ENCODE data around the gene SPDYE6. TPM values are rescaled to one million over a fixed set of nuclear protein-coding genes. Genes with fewer than 3 reads are reported as not detected.
A peak's percentile ranks its signal among the peaks of the same experiment; 100 is the strongest.

SPDYE6 gene
- total and polyA plus RNA-seq, 2 experiments from 2014 or later, result 2.2 TPM; not detected in 1

DNA sequence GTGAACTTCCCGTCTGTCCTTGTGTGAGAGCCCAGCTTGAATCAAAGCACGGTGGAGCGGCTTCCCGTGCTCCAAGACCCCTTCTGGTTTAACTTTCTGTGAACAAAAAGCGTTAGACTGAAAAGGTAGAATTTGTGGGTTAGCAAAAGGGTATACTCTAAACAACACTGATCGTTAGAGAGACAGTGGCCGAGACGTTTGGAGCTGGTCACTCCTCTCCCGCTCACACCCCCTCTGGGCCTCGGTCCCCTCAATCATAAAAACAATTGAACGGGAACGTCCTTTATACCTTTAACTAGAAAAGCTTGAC lies 40.4 kb upstream of the SPDYE6 start:
- no peak for DNase-seq (ENCODE audit: low read depth in 1 of 2, low spot score in 1 of 2)

DNA sequence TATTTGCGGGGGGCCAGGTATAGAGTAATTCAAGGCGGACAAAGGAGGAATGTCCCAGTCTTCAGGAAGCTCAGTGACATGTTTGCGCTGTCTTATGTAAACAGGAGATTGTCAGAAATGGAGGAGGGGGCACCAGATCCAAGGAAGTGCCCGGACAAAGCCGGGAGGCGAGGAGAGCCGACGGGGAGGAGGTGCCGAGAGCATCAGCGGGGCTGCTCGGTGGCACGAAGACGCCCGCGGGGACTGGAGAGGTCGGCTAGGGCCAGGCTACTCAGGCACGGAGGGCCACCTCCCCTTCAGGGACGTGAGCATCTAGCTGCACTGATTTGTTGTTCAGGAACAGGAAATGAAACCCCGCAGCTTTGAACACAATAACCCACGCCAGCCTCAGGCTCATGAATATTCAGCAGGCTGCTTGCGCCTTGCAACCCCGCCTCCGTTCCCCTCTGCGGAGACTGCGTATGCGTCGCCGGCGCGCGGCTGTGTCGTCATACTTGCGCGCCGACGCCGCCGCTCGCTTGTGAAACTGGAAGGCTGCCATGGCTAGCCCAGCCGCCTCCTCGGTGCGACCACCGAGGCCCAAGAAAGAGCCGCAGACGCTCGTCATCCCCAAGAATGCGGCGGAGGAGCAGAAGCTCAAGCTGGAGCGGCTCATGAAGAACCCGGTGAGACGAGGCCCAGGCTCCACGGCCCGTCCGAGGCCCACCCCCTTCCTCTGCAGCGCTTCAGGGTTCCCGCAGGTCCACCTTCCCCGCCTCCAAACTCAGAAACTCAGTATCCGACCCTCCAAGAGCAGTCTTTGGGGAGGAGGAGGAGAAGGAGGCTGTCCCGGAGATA lies 39.8 kb upstream of the SPDYE6 start, which contains the start of gene PRKRIP1:
PRKRIP1 (plus strand) TSS at position 491 of the 837 bp plus-strand sequence; CDS start at position 540, 49 bp downstream.
- TF ChIP-seq, protein P1, sequence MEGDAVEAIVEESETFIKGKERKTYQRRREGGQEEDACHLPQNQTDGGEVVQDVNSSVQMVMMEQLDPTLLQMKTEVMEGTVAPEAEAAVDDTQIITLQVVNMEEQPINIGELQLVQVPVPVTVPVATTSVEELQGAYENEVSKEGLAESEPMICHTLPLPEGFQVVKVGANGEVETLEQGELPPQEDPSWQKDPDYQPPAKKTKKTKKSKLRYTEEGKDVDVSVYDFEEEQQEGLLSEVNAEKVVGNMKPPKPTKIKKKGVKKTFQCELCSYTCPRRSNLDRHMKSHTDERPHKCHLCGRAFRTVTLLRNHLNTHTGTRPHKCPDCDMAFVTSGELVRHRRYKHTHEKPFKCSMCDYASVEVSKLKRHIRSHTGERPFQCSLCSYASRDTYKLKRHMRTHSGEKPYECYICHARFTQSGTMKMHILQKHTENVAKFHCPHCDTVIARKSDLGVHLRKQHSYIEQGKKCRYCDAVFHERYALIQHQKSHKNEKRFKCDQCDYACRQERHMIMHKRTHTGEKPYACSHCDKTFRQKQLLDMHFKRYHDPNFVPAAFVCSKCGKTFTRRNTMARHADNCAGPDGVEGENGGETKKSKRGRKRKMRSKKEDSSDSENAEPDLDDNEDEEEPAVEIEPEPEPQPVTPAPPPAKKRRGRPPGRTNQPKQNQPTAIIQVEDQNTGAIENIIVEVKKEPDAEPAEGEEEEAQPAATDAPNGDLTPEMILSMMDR (IDR thresholded peaks at IDR 0.05; ENCODE audit: low read depth, low read length), result no peak
- Histone ChIP-seq H3K36me3 (peaks cover 24% of the 10 kb centered on the region), H3K4me3 (peak within 1 kb of the TSS; percentile 90), H3K9me3 (ENCODE audit: low read depth) (no peaks in the 10 kb centered on the region), H3K27ac (peak within 1 kb of the TSS; percentile 91), H3K27me3 (no peaks in the 10 kb centered on the region), H3K4me1 (ENCODE audit: low read depth) (no peaks in the 10 kb centered on the region)
- peak; percentile 91 to 93 for DNase-seq (ENCODE audit: low read depth in 1 of 2, low spot score in 1 of 2)

More for the DNA sequence above, 40.4 kb upstream of the SPDYE6 start:
- H3K27me3 ChIP-seq, result no peaks in the 10 kb centered on the region
- peak overlapping the region; percentile 90 for H3K4me3 ChIP-seq
- H3K4me1 ChIP-seq (ENCODE audit: low read depth), result no peaks in the 10 kb centered on the region
- H3K27ac ChIP-seq, result peak overlapping the region; percentile 91
- TF ChIP-seq, protein P1 (IDR thresholded peaks at IDR 0.05; ENCODE audit: low read depth, low read length), result no peak
- H3K9me3 ChIP-seq (ENCODE audit: low read depth), result no peaks in the 10 kb centered on the region
- peaks cover 30% of the 10 kb centered on the region for H3K36me3 ChIP-seq

DNA sequence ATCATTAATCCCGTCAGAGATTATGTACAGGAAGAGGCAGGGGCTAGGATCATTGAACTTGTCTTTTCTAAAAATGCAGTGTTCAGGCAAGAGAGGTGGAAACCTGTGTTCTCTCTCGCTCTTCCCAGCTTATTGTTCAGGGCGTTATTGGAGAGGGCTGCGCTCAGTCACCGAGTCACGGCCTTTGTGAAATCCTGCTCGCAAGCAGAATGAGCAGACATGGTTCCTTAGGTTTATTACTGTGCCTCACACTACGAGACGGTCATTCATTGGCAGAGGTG lies 39.3 kb upstream of the SPDYE6 start:
- H3K27me3 ChIP-seq, result no peaks in the 10 kb centered on the region
- H3K36me3 ChIP-seq, result peaks cover 19% of the 10 kb centered on the region
- H3K4me3 ChIP-seq, result peak overlapping the region; percentile 90
- H3K9me3 ChIP-seq (ENCODE audit: low read depth), result no peaks in the 10 kb centered on the region
- DNase-seq (ENCODE audit: low read depth in 1 of 2, low spot score in 1 of 2), result peak; percentile 12 to 22
- TF ChIP-seq, protein P1 (IDR thresholded peaks at IDR 0.05; ENCODE audit: low read depth, low read length), result no peak
- peak overlapping the region; percentile 91 for H3K27ac ChIP-seq
- H3K4me1 ChIP-seq (ENCODE audit: low read depth), result no peaks in the 10 kb centered on the region

DNA sequence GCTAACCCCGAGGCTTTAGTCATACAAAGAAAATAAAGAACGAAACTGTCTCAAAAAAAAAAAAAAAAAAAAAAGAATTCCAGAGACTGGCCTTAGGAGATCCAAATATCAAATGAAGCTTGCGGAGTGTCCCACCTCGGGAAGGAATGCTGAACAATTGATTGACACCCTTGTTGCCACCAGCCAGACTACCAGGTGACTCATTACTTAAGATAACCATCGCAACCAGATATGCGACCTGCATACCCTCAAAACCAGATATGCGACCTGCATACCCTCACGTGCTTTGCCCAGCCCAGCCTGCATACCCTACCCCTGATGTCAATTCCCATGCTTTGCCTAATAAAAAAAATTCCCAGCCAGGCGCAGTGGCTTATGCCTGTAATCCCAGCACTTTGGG lies 37.2 kb upstream of the SPDYE6 start:
- Histone ChIP-seq H3K4me3 (no peak overlapping the region), H3K4me1 (ENCODE audit: low read depth) (no peaks in the 10 kb centered on the region), H3K27me3 (no peaks in the 10 kb centered on the region), H3K27ac (no peak overlapping the region), H3K9me3 (ENCODE audit: low read depth) (no peaks in the 10 kb centered on the region), H3K36me3 (peaks cover 4% of the 10 kb centered on the region)
- no peak for DNase-seq (ENCODE audit: low read depth in 1 of 2, low spot score in 1 of 2)
- TF ChIP-seq, protein P1 (IDR thresholded peaks at IDR 0.05; ENCODE audit: low read depth, low read length), result no peak

DNA sequence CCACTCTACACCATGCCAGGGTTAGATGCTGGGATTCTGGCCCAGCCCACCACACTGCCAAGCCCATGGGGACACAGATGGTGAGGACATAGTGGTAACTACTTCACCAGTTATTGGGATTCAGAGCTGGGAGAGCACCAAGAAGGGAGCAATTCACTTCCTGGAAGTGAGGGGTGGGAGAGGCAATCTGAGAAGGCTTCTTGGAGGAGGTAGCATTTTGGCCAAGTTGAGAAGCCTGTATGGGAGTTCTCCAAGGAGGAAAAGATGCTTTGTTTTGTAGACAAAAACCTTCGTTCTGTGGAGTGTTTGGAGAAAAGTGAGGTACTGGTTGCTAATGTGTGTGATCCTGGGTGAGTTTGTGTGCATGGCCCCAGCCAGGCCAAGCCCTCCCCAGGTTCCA lies 36.1 kb upstream of the SPDYE6 start:
- DNase-seq (ENCODE audit: low read depth in 1 of 2, low spot score in 1 of 2), result no peak
- no peaks in the 10 kb centered on the region for H3K36me3 ChIP-seq
- no peak overlapping the region for H3K4me3 ChIP-seq
- H3K27me3 ChIP-seq, result no peaks in the 10 kb centered on the region
- no peak overlapping the region for H3K27ac ChIP-seq
- no peaks in the 10 kb centered on the region for H3K9me3 ChIP-seq (ENCODE audit: low read depth)
- no peaks in the 10 kb centered on the region for H3K4me1 ChIP-seq (ENCODE audit: low read depth)
- TF ChIP-seq, protein P1 (IDR thresholded peaks at IDR 0.05; ENCODE audit: low read depth, low read length), result no peak
